ENCODE results near the gene SNAPC4. TPM values are rescaled to one million over a fixed set of nuclear protein-coding genes. Genes with fewer than 3 reads are reported as not detected.

SNAPC4 gene
- total RNA-seq, 1 donor from 2014 or later = 13.5 TPM

GRCh38 chr9:136355616-136356557 lies 44.1 kb downstream of the SNAPC4 start:
- Mint-ChIP-seq H3K4me3 (ENCODE audit: unreplicated experiment) (no peak overlapping the region), H3K4me1 (ENCODE audit: unreplicated experiment) (no peaks in the 10 kb centered on the region), H3K27ac (ENCODE audit: unreplicated experiment) (no peak overlapping the region), H3K9me3 (ENCODE audit: unreplicated experiment) (no peaks in the 10 kb centered on the region), H3K27me3 (ENCODE audit: unreplicated experiment) (peaks cover 6% of the 10 kb centered on the region), H3K36me3 (ENCODE audit: low read depth, unreplicated experiment) (no peaks in the 10 kb centered on the region)
- no peak for TF ChIP-seq CTCF (IDR thresholded peaks at IDR 0.05; ENCODE audit: unreplicated experiment)
- DNase-seq (ENCODE audit: low spot score) = no peak

- Mint-ChIP-seq H3K9me3 (ENCODE audit: unreplicated experiment) (no peaks in the 10 kb centered on the region), H3K4me1 (ENCODE audit: unreplicated experiment) (no peaks in the 10 kb centered on the region), H3K27me3 (ENCODE audit: unreplicated experiment) (peaks cover 4% of the 10 kb centered on the region), H3K36me3 (ENCODE audit: low read depth, unreplicated experiment) (no peaks in the 10 kb centered on the region), H3K27ac (ENCODE audit: unreplicated experiment) (no peak overlapping the region), H3K4me3 (ENCODE audit: unreplicated experiment) (no peak overlapping the region)
- no peak for DNase-seq (ENCODE audit: low spot score)
- no peak for TF ChIP-seq CTCF (IDR thresholded peaks at IDR 0.05; ENCODE audit: unreplicated experiment)
These were observed 45.3 kb downstream of the SNAPC4 start for GRCh38 chr9:136354592-136355085.

DNA sequence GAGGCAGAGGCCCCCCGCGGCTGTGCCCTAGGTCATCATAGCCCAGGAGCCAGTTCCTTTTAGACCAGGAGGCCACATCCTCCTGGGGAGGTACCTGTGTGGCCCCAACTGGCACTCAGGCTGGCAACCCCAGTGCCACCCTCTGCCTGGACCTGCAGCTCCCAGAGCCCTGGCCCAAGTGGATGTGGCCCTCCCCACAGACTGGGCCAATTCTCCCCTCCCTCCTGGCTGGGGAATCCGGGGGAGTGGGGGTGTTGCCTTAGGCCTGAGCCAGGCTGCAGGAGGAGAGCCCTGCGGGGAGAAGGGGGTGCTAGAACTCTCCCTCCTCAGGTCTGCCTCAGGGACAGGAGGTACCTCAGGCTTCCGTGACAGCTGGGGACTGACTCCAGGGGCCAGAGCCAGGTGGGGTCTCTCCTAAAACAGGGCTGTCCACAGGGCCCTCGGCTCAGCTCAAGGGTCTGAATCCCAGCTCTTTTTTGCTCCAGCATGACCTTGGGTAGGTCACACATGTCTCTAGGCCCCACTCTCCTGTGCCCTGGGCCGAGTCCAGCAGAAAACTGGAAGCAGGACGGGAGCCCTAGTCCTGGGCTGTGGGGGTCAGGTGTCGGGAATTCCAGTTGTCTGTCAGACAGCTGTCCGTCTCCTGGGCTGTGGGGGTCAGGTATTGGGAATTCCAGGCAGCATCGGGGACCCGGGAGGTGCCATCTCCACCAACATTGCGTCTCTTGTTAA lies 46.0 kb downstream of the SNAPC4 start:
- H3K36me3 Mint-ChIP-seq (ENCODE audit: low read depth, unreplicated experiment) = no peaks in the 10 kb centered on the region
- H3K27me3 Mint-ChIP-seq (ENCODE audit: unreplicated experiment) = peaks cover 5% of the 10 kb centered on the region
- TF ChIP-seq CTCF (IDR thresholded peaks at IDR 0.05; ENCODE audit: unreplicated experiment) = no peak
- no peak overlapping the region for H3K27ac Mint-ChIP-seq (ENCODE audit: unreplicated experiment)
- DNase-seq (ENCODE audit: low spot score) = no peak
- no peaks in the 10 kb centered on the region for H3K9me3 Mint-ChIP-seq (ENCODE audit: unreplicated experiment)
- no peak overlapping the region for H3K4me3 Mint-ChIP-seq (ENCODE audit: unreplicated experiment)
- H3K4me1 Mint-ChIP-seq (ENCODE audit: unreplicated experiment) = no peaks in the 10 kb centered on the region

GRCh38 chr9:136353088-136353487 lies 46.9 kb downstream of the SNAPC4 start:
- Mint-ChIP-seq H3K27me3 (ENCODE audit: unreplicated experiment) (peaks cover 5% of the 10 kb centered on the region), H3K4me3 (ENCODE audit: unreplicated experiment) (no peak overlapping the region), H3K4me1 (ENCODE audit: unreplicated experiment) (no peaks in the 10 kb centered on the region), H3K36me3 (ENCODE audit: low read depth, unreplicated experiment) (no peaks in the 10 kb centered on the region), H3K27ac (ENCODE audit: unreplicated experiment) (no peak overlapping the region), H3K9me3 (ENCODE audit: unreplicated experiment) (no peaks in the 10 kb centered on the region)
- no peak for DNase-seq (ENCODE audit: low spot score)
- TF ChIP-seq CTCF (IDR thresholded peaks at IDR 0.05; ENCODE audit: unreplicated experiment) = no peak

Measured in endothelial cell (in vitro differentiated cells).